ENCODE data around the gene ALX1.

- TF ChIP-seq CTCF (IDR thresholded peaks at IDR 0.05) (no peak), POLR2A (IDR thresholded peaks at IDR 0.05) (no peak)
Observed at GRCh38 chr12:85348779-85349178, 68.8 kb downstream of the ALX1 start.
